CMK (cell line): ENCODE measurements around the gene C12orf75.
"Not testable (repeated sequence)": the region's sequence is repeated elsewhere in the genome, so short reads cannot be mapped to it uniquely, and the experiment has no call there.

ENCODE experiments used
- DNase-seq: peaks from one replicate; pipeline ENCODE4 v3.0.0-alpha.2; 2010; ENCODE audit warnings: low read depth

C12orf75 gene

DNA sequence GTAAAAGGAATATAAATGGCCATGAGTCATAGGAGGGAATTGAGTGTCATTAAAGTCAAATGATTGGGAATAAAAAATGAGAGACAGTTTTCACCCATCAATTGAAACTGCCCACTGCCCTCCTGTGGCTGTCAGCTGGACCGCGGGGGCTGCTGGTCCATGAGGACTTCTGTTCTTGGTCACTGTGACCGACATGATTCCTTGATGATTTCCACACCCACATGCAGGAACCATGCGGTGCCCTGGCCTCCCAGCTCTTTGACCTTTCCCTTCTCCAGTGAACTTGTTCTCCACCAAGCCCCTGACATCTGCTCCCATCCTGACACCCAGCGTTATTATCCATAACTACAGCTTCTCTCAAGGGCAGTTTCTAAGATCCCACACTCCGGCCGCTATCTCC, 48.4 kb downstream of the C12orf75 start:
- no peak for DNase-seq

DNA sequence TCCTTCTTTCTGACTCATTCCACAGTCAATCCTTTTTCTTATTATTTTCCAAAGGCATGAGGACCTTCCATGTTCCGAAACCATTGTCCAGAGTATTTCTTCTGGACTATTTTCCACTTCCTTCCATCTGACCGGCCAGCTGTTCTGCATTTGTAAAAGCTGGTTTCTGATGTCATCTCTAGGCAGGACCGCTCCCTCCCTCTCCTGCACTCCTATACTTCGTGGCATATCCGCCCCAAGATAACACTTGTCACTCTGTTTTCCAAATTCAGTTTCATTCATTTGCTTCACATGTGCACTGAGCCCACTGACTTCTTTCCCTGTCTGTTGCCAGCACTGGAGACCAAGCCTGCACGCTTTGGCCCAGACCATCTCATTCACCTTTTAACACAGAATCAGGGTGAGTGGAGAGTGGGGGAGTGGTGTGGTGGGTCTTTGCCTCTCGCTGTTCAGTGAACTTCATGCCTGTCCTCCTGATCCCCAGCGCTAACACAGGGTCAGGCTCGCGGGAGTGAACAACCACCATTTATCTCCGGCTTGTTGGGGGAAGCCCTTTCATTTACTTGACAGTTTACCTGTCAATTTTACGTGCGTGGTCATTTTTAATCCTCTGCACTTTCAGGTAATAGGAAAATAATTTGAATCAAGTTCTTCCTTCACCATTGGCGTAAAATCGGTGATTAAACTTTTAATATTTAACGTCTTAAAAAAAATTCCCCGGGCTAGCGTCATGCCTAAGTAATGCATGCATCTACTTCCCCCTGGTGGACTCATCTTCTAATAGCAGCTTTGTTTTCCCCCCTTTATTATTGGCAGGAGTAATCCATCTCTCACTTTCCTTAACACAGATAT, 52.5 kb downstream of the C12orf75 start:
- DNase-seq = peak; percentile 0

DNA sequence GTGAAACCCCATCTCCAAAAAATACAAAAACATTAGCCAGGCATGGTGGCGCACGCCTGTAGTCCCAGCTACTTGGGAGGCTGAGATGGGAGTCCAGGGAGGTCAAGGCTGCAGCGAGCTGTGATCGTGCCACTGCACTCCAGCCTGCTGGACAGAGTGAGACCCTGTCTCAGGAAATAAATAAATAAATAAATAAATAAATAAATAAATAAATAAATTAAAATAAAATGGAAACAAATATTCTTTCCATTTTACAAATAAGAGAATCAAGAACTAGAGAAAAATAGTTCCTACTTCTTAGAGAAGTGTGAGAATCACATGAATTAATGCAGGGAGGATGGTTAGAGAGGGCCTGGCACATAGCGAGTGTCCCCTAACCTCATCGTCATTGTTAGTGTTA, 53.7 kb downstream of the C12orf75 start:
- no peak for DNase-seq

DNA sequence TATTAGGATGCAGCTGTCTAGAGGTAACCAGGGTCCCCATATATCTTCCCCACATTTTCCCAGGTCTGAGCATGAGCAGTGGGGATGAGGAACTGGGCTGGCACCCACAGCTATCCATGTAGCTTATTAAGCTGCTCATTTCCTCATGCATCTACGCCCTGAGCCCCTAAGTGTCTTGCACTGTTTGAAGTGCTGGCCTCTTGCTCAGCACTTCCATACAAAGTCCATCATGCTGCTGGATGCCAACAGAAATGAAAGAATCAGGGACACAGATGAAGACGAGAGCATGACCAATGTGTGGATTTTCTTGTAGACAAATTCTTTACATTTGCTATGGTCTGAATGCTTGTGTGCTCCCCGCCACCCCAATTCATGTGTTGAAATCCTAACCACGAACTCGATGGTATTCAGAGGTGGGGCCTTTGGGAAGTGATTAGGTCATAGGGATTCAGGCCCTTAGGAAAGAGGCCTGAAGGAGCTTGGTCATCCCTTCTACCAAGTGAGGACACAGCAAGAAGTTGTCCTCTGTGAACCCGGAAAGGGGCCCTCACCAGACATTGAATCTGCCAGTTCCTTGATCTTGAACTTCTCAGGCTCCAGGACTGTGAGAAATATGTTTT, 54.5 kb downstream of the C12orf75 start:
- no peak for DNase-seq

DNA sequence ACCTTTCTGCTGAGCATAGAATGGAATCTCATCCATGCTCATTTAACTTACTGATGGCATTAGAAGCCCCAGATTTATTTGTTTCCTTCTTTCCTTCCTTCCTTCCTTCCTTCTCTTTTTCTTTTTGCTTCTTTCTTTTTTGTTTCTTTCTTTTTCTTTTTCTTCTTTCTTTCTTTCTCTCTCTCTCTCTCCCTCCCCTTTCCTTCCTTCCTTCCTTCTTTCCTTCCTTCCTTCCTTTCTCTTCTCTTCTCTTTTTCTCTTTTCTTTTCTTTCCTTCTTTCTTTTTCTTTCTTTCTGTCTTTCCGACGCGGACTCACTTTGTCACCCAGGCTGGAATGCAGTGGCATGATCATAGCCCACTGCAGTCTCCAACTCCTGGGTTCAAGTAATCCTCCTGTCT, 55.9 kb downstream of the C12orf75 start:
- DNase-seq = no peak

DNA sequence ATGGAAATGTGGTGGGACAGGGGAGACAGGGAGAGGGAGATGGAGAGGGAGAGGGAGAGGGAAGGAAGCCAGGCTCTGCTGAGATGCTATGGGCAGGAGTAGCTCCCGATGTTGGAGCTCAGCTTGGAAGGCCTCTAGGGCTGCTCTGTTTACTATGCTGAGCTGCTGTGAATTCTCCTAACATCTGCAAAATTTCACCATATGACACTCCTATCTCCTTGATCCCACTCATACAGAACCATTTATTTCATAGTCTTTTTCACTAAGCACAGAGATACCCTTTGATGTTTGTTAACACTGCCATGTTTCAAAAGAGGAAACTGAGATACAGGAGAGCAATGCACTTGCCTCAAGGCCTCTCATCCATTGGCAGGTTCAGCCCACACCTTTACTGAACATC, 60.7 kb downstream of the C12orf75 start:
- DNase-seq = no peak

DNA sequence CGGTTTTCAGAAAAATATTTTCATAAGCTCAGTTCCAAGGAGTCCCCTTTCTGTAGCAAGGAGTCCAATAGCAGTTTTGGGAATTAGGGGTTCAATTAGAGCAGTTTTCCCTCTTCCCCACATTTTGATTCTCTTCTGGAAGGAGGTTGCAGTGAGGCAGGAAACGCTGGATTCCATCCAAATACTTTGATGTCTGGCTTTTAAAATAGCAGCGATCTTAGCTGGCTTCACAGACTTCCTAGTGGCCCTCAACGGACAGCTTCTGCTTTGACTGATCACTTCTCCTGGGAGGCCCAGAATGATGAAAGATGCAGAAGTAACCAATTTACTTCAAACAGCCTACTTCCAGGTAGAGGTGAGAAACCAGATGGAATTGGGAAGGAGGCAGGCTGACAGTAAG, 63.1 kb downstream of the C12orf75 start:
- DNase-seq = no peak

DNA sequence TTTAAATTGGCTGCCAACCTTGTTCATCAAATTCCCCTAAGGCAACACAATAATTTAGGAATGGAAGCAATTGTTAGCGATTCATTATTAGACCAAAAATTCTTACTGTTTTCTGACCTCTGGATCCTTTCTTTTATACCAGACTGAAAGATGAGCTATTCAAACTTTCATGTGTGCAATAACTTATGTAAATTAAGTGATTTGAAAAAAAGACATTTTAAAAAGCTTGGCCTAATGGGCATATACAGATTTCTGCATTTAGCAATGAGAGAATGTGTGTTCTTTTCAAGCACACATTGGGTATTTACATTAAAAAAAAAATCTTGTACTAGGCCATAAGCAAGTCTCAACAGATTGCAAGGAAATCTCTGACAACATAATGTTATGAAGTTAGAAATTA, 65.5 kb downstream of the C12orf75 start:
- no peak for DNase-seq

DNA sequence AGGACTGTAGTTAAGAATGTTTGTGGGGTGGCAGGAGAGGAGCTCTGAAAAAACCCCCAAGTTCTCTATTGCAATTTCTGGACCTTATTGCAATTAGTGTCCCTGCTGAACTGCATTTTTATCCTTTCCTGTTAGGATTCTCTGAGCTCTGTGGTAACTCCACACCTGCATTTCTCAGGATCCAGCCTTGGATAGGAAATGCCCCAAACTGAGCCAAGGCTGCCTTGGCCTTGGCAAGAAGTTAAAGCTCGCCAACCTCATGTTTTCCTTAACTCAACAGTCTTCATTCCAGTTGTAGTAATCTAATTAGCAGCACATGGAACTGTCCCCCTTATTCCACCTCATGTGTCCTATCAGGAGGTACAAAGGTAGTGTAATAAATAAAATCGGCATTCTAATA, 66.5 kb downstream of the C12orf75 start:
- DNase-seq = no peak

DNA sequence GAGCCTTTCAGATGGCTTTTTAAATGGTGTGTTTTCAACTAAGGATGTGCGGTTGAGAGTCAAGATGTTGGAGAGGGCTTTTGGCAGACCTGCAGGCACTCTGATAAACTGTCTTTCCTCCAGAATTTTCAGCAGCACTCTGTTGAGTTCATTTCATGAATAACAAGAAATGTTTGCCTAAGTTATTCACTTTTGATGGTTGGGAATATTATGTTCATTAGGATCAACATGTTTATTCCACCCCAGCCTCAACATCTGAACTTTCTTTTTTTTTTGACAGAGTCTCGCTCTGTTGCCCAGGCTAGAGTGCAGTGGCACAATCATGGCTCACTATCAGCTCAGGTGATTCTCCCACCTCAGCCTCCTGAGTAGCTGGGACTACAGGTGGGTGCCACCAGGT, 68.4 kb downstream of the C12orf75 start:
- DNase-seq = no peak

DNA sequence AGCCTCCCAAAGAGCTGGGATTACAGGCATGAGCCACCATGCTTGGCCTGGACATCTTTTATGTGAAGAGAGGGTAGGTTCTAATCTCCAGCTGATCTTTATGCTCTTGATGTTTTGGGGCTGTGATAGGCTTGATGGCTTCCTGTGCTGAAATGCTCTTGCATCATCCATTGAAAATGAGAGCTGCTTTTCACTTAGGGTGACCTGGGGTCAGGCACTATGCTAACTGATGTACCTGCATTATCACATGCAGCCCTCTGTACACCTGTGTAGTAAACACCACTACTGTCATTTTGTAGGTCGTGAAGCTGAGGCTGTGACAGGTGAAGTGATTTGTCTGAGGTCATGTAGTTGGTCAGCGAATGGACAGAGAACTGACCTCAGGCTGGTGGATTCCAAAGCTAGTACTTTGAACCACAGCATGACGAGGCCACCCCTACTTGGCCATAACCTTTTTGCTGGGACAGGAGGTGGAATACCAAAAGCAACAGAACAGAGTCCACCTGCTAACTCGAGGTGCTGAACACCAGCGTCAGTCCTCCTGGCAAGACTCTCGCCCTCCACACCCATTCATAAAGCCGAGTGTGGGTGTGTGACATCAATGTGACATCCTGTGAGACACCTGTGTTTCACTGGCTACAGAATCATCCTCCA, 69.1 kb downstream of the C12orf75 start:
- DNase-seq = no peak

DNA sequence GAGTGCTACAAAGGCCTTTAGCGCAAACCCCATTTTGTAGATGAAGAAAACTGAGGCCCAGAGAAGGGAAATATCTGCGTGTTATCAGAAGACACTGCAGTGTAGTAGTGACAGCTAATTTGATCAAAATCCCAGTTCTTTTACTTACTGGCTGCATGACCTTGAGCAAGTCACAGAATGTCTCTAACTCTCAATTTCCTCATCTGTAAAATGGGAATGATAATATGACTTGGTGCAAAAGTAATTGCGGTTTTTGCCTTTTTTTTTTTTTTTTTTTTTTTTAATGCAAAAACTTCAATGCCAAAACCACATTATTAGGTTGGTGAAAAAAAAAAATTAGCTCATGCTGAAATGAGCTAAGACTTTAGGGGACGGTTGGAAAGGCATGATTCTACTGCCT, 69.7 kb downstream of the C12orf75 start:
- DNase-seq = no peak

DNA sequence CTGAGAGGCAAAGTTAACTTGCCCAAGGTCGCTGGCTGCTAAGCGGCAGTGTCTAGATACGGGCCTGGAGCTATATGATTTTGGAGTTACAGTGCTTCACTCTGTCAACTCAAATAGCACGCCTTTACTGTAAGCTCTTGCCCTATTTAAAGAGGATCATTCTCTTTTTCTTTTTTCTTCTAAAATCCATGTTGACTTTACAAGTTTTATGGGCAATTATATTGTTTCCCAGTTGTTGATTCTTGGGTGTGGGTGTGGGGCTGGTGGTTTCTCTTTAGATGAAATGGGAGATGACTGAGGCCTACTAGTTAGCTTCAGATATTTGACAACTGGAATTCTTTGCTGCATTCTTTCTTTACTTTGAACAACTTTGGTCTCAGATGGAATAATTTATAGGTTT, 70.7 kb downstream of the C12orf75 start:
- no peak for DNase-seq

DNA sequence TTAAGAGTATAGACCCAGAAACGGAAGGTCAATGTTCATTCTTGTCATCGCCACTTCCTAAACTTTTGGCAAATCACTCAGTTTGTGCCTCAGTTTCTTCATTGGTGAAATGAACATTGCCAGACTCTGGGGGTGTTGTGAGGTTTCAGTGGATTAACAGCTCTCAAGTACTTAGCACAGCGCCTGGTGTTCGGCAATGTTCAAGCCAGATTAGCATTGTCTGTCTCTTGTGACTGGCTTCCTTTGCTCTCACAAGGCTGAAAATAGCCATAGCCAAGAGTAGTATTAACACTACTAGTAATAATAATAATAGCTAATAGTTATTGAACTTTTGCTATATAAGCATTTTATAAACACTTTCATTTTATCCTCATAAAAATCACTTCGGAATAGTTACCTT, 71.9 kb downstream of the C12orf75 start:
- no peak for DNase-seq

DNA sequence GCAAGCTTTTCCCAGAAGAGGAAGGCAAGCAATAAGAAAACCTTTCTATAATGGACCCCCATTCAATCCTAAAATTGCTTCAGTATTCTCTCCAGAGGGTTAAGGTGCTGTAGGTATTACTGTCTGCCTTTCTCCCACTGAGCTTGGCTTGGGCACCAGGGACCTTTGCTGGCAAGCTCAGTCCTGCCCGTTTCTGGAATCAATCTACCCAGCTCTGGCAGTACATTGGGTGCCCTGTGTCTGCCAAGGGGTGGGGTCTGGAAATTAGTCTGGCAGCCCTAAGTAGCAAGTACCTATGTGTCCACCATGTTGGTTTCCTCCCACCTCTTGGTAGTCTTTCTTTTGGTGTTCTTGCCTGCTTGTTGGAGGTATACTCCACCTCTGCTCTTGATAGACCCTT, 72.6 kb downstream of the C12orf75 start:
- DNase-seq = no peak

DNA sequence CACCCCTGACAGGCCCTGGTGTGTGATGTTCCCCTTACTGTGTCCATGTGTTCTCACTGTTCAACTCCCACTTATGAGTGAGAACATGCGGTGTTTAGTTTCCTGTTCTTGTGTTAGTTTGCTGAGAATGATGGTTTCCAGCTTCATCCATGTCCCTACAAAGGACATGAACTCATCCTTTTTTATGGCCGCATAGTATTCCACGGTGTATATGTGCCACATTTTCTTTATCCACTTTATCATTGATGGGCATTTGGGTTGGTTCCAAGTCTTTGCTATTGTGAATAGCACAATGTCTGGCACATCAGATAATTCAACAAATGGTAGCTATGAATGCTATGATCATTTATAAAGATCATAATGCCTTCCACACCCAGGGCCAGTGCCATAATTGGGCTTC, 73.6 kb downstream of the C12orf75 start:
- DNase-seq = not testable (repeated sequence)

DNA sequence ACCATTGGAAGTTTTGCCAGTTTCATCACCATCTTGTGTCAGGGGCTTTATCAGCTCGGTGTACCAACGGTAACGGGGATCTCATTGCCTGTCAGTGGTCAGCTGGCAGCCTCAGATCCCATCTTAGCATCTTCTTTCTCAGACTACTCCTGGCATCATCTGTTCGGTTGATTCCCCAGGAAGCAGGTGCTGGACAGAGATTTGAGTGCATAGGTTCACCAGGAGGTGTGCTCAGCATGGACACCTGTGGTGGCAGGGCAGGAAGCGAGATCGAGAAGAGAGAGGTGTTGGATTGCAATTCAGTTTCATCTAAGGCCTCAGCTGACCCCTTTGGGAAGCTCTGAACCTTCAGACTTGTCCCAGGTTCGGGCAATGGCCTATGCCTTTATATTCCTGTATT, 76.0 kb downstream of the C12orf75 start:
- DNase-seq = no peak

DNA sequence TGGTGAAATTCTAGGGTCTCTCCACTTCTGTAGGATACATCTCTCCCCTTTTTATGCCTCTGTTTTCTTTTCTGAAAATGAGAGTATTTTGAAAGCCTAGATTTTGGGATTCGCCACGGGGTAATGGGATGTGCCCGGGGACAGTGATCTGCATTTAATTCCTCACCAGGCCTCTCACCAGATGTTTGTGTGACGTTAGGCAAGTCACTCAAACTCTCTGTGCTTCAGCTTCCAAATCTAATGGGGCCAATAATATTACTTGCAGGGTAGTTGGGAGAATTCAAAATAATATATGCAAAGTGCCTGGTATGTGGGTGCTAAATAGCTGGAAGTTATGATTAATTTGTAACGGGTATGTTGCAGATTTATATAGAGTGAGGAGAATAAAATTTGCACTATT, 78.8 kb downstream of the C12orf75 start:
- no peak for DNase-seq

DNA sequence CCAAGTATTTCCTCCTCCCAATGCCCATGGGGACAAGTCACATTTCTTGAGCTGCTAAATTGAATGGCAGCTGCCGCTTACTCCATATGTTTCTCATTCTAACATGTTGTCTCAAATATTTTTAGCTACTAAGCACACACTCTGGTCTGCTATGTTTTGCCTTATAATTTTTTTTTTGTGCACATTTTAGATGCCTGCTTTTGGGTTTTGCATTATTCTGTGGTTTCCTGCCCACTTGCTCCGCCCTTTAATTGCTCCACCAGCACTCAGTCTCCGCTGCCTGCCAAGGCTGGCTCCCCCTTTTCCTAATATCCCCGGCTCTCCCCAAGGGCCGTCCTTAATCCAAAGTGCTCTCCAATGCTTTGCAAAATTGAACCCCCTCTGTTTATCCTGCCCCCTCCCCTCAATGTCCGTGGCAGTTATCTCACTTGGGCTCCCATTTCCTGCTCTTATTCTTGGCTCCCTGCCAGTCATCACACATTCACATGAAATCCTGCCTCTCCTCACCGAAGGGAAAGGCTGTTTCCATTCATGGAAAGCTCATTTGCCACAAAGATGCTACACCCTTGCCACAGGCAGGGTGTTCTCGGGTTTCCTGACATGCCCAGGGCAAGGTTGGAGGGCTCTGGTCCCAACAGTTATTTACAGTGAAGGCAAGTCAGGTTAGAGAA, 79.4 kb downstream of the C12orf75 start:
- no peak for DNase-seq

DNA sequence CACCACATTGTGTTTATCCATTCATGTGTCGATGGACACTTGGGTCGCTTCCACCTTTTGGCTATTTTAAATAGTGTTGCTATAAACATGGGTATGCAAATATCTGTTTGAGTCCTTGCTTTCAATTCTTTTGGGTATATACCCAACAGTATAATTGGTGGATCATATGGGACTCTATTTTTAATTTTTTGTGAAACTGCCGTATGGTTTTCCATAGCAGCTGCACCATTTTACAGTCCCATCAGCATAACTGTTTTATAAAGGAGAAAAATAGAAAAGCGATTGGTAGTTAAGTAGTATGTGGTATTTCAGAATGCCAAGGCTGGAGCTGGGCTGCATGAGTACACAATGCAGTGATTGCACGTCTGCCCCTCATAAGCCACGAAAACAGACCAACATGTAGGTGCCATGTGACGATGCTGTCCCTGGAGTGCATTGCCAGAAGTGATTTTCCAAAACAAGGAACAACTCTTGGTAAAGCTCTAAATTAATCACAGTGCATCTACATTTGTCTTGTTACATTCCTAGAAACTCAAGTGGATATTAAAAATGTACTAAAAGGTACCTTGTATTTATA, 83.5 kb downstream of the C12orf75 start:
- DNase-seq = no peak

DNA sequence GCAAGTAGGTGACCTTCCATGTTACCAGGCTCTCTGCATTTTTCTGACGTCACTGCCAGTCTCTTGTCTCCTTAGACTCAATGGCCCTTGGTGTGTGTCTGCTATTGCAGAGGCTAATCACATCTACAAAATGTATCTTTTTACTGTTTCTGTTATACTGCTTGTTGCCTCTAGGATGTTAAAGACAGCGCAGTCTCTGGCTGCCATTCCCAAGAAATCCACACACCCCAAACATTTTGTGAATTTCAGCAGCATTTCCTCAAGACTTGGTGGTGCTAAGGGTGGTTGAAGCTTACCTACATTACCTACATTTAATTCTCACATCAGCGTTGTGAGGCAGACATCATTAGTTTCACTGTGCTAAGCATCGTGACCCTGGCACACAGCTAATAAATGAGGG, 87.2 kb downstream of the C12orf75 start:
- DNase-seq = no peak

DNA sequence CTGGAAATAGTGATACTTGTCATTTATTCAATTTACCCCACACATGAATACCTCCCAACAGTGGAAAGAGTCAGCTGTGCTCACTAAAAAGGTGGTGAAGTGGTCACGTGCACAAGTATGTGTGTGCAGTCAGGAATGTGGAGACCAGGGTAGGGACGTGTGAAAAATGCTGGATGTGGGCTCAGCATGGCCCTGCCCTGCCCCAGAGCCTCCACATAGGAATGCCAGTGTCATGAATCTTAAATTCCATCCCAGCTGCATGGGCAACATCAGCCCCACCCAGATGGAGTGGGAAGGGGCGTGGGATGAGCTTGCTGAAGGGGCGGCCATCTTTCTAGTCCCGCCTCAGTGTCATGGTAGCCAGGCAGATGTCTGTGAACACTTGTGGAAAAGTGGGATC, 87.7 kb downstream of the C12orf75 start:
- DNase-seq = no peak
